SU-DHL-6 (cell line): ENCODE data around the gene UMAD1.

Source experiments
- H2AFZ ChIP-seq: fragments of 200-600 bp; sonication (generic); 2 replicates; pipeline ENCODE4 v1.6.1; 2014; ENCODE audit warnings: low read depth, mild to moderate bottlenecking, moderate library complexity, mixed read lengths, antibody characterized with exemption, low read length; ENCODE audit not compliant: severe bottlenecking
- H3F3A ChIP-seq: fragments of 200-600 bp; shearing (Covaris generic); 2 replicates; pipeline ENCODE4 v1.6.0; 2016; ENCODE audit warnings: antibody characterized with exemption, mild to moderate bottlenecking; ENCODE audit not compliant: insufficient read depth
- H3K27ac ChIP-seq: fragments of 200-600 bp; sonication (generic); 2 replicates; pipeline ENCODE4 v1.5.1; 2016; ENCODE audit warnings: low read depth, mild to moderate bottlenecking, low read length, moderate library complexity, mixed read lengths
- H3K27me3 ChIP-seq: fragments of 200-600 bp; sonication (generic), shearing (Covaris generic); 2 replicates; pipeline ENCODE4 v1.6.0; 2014; ENCODE audit warnings: mild to moderate bottlenecking, low read length
- H3K36me3 ChIP-seq: fragments of 200-600 bp; sonication (generic); 2 replicates; pipeline ENCODE4 v1.6.1; 2014; ENCODE audit warnings: mild to moderate bottlenecking, low read length, mixed read lengths
- H3K4me2 ChIP-seq: fragments of 300-600, 200-600 bp; shearing (Covaris generic), sonication (generic); 2 replicates; pipeline ENCODE4 v1.6.0; 2014; ENCODE audit warnings: low read length, low read depth, mild to moderate bottlenecking; ENCODE audit not compliant: poor library complexity, severe bottlenecking
- H3K4me3 ChIP-seq: fragments of 200-600 bp; sonication (generic); 2 replicates; pipeline ENCODE4 v1.5.1; 2014; ENCODE audit warnings: antibody characterized with exemption, low read length, mild to moderate bottlenecking, mixed read lengths; ENCODE audit not compliant: insufficient read depth, poor library complexity, severe bottlenecking
- H3K79me2 ChIP-seq: fragments of 200-600 bp; sonication (generic); 2 replicates; pipeline ENCODE4 v1.6.1; 2014; ENCODE audit warnings: mild to moderate bottlenecking, low read length, moderate library complexity; ENCODE audit not compliant: insufficient read depth
- H3K9ac ChIP-seq: fragments of 200-600 bp; sonication (generic); 2 replicates; pipeline ENCODE4 v1.7.0; 2014; ENCODE audit warnings: mild to moderate bottlenecking, low read length
- H3K9me2 ChIP-seq: fragments of 200-600 bp; sonication (generic); replicated peaks from 2 replicates; pipeline ENCODE4 v1.6.1; 2014; ENCODE audit warnings: low read length; ENCODE audit not compliant: insufficient read depth
- H3K9me3 ChIP-seq: fragments of 200-600 bp; sonication (generic); 2 replicates; pipeline ENCODE4 v1.6.1; 2014; ENCODE audit warnings: low read length, mixed read lengths; ENCODE audit not compliant: insufficient read depth
- H4K20me1 ChIP-seq: fragments of 200-600 bp; sonication (generic); 2 replicates; pipeline ENCODE4 v1.6.1; 2014; ENCODE audit warnings: low read depth, mild to moderate bottlenecking, antibody characterized with exemption, low read length, moderate library complexity, mixed read lengths
- CTCF ChIP-seq: fragments of 200-600 bp; sonication (generic); IDR thresholded peaks from one replicate; pipeline ENCODE4 v1.5.1; 2017; ENCODE audit warnings: antibody characterized with exemption, mild to moderate bottlenecking, low read length, moderate library complexity; ENCODE audit not compliant: insufficient read depth, poor library complexity, severe bottlenecking
- EZH2phosphoT487 ChIP-seq: fragments of 200-600 bp; sonication (generic), shearing (Covaris generic); conservative IDR thresholded peaks from 2 replicates; pipeline ENCODE4 v1.6.1; 2018; ENCODE audit warnings: mild to moderate bottlenecking, antibody characterized with exemption, low read length, moderate library complexity, mixed read lengths

The UMAD1 gene

GRCh38 chr7:7719236-7719635 lies 78.7 kb downstream of the UMAD1 start:
- Histone ChIP-seq H3K36me3 (no peaks in the 10 kb centered on the region), H3K4me2 (no peak overlapping the region), H3K9me3 (no peaks in the 10 kb centered on the region), H3K9me2 (no peaks in the 10 kb centered on the region), H3F3A (no peaks in the 10 kb centered on the region), H2AFZ (no peak overlapping the region), H3K9ac (no peak overlapping the region), H3K27me3 (no peaks in the 10 kb centered on the region), H3K79me2 (0 out of 2 replicates have a peak, but pooled peaks cover 4% of the 10 kb centered on the region), H4K20me1 (no peaks in the 10 kb centered on the region; the same call in 1 of the 2 replicates), H3K27ac (no peak overlapping the region), H3K4me3 (no peak overlapping the region)
- no peak for TF ChIP-seq CTCF
- no peak for TF ChIP-seq EZH2phosphoT487

- H2AFZ ChIP-seq, result no peak overlapping the region
These were observed 79.6 kb downstream of the UMAD1 start for GRCh38 chr7:7720193-7720592.

GRCh38 chr7:7720750-7721621 lies 80.4 kb downstream of the UMAD1 start:
- H3K9ac ChIP-seq, result no peak overlapping the region
- H3K4me3 ChIP-seq, result no peak overlapping the region
- no peak overlapping the region for H2AFZ ChIP-seq
- H3K9me3 ChIP-seq, result no peaks in the 10 kb centered on the region
- no peaks in the 10 kb centered on the region for H4K20me1 ChIP-seq
- H3K9me2 ChIP-seq, result no peaks in the 10 kb centered on the region
- H3F3A ChIP-seq, result no peaks in the 10 kb centered on the region
- TF ChIP-seq CTCF (no peak), EZH2phosphoT487 (no peak)
- no peaks in the 10 kb centered on the region for H3K36me3 ChIP-seq
- no peak overlapping the region for H3K27ac ChIP-seq
- no peaks in the 10 kb centered on the region for H3K27me3 ChIP-seq
- no peaks in the 10 kb centered on the region for H3K79me2 ChIP-seq
- H3K4me2 ChIP-seq, result no peak overlapping the region

More at GRCh38 chr7:7720193-7720592, 79.6 kb downstream of the UMAD1 start:
- TF ChIP-seq EZH2phosphoT487 (no peak), CTCF (no peak)
- no peak overlapping the region for H3K4me3 ChIP-seq
- no peaks in the 10 kb centered on the region for H3K9me3 ChIP-seq
- H3K27me3 ChIP-seq, result no peaks in the 10 kb centered on the region
- no peak overlapping the region for H3K4me2 ChIP-seq
- H3K9ac ChIP-seq, result no peak overlapping the region
- H3K36me3 ChIP-seq, result no peaks in the 10 kb centered on the region
- no peaks in the 10 kb centered on the region for H4K20me1 ChIP-seq
- 0 out of 2 replicates have a peak, but pooled peaks cover 2% of the 10 kb centered on the region for H3K79me2 ChIP-seq
- H3F3A ChIP-seq, result no peaks in the 10 kb centered on the region
- no peaks in the 10 kb centered on the region for H3K9me2 ChIP-seq
- no peak overlapping the region for H3K27ac ChIP-seq
